Natural killer cell (primary cell): ENCODE data around the gene WDTC1. TPM values are rescaled to one million over a fixed set of nuclear protein-coding genes. Genes with fewer than 3 reads are reported as not detected.

Source experiments
- ATAC-seq, 3 donors: fragments of 150-1000 bp in 2 of 3; fragments of 200-7000 bp in 1 of 3; cut with Tn5 transposase; 1 replicate in 1 of 3; 2 replicates in 2 of 3; pipeline ENCODE4 v1.10.0; 2021; ENCODE audit warnings: mild to moderate bottlenecking in 2 of 3, moderate library complexity in 2 of 3
- DNase-seq, 2 donors: peaks; one replicate each; pipeline versions ENCODE4 v3.0.0 to v3.0.0-alpha.2; 2013 to 2021; ENCODE audit warnings: mixed read lengths in 1 of 2
- H3K27ac ChIP-seq: one replicate; pipeline ENCODE4 v1.5.1; 2013; ENCODE audit warnings: mild to moderate bottlenecking, low read length
- H3K27me3 ChIP-seq: one replicate; pipeline ENCODE4 v1.6.1; 2013; ENCODE audit warnings: low read length; ENCODE audit not compliant: control insufficient read depth, insufficient read depth
- H3K36me3 ChIP-seq: one replicate; pipeline ENCODE4 v1.6.1; 2013; ENCODE audit warnings: low read length; ENCODE audit not compliant: control insufficient read depth, insufficient read depth
- H3K4me1 ChIP-seq: one replicate; pipeline ENCODE4 v1.6.1; 2013; ENCODE audit warnings: low read length; ENCODE audit not compliant: control insufficient read depth, insufficient read depth
- H3K4me3 ChIP-seq: one replicate; pipeline ENCODE4 v1.5.1; 2013; ENCODE audit warnings: low read length
- H3K9me3 ChIP-seq: one replicate; pipeline ENCODE4 v1.6.1; 2013; ENCODE audit warnings: low read length; ENCODE audit not compliant: control insufficient read depth, insufficient read depth
- H3K27ac Mint-ChIP-seq, 2 donors: one replicate each; pipeline ENCODE4 v1.8.0; 2022; ENCODE audit warnings: mild to moderate bottlenecking in 2 of 2, mixed read lengths in 2 of 2, moderate library complexity in 1 of 2
- H3K27me3 Mint-ChIP-seq, 2 donors: one replicate each; pipeline ENCODE4 v1.8.0; 2022; ENCODE audit warnings: low read depth in 2 of 2, mixed read lengths in 2 of 2
- H3K36me3 Mint-ChIP-seq: one replicate; pipeline ENCODE4 v1.8.0; 2022; ENCODE audit warnings: mixed read lengths
- H3K4me1 Mint-ChIP-seq, 2 donors: one replicate each; pipeline ENCODE4 v1.8.0; 2022; ENCODE audit warnings: mixed read lengths in 2 of 2
- H3K4me3 Mint-ChIP-seq: one replicate; pipeline ENCODE4 v1.8.0; 2022; ENCODE audit warnings: mild to moderate bottlenecking, moderate library complexity, mixed read lengths
- H3K9me3 Mint-ChIP-seq, 2 donors: one replicate each; pipeline ENCODE4 v1.8.0; 2022; ENCODE audit warnings: mixed read lengths in 2 of 2
- CTCF ChIP-seq: fragments of 200-600 bp; IDR thresholded peaks from one replicate; pipeline ENCODE4 v1.8.0; 2022; ENCODE audit warnings: antibody characterized with exemption
- WGBS: methylation state at CpG from one replicate; pipeline ENCODE4 v1.1.7; 2013; ENCODE audit warnings: missing lambda C conversion rate; ENCODE audit not compliant: insufficient coverage; 5-methylcytosine and 5-hydroxymethylcytosine counted together
- intact Hi-C: fragments of 100-400 bp; cut with micrococcal nuclease; formaldehyde crosslinking; loops from one replicate; pipeline ENCODE4 v1.14.2; 2022
- total RNA-seq, 4 donors: library from RNA; stranded (reverse); fragments of 120-200 nt in 1 of 4; gene quantifications; one replicate each; pipeline versions ENCODE4 v1.2.3 to v1.2.4, GENCODE V29; 2013 to 2022

Gene WDTC1
- total RNA-seq, 3 donors from 2014 or later (not counting 1 experiment from before 2014, with no cell fraction given): 68.9 to 82.0 (median 81.7) TPM

GRCh38 chr1:27332536-27333281 lies 98.3 kb downstream of the WDTC1 start:
- H3K4me1 Mint-ChIP-seq: peaks cover 33 to 42% of the 10 kb centered on the region in 2 donors
- 66% methylated on average over 11 of the region's 11 CpGs for WGBS
- no peaks in the 10 kb centered on the region for H3K36me3 Mint-ChIP-seq

GRCh38 chr1:27333717-27334279 lies 99.4 kb downstream of the WDTC1 start:
- intact Hi-C loops: loop anchor here (2.0 kb wide), 1 partner anchor 61 kb away; no protein-coding TSS in a partner anchor

More at GRCh38 chr1:27332536-27333281, 98.3 kb downstream of the WDTC1 start:
- Mint-ChIP-seq H3K27ac (peak overlapping the region; percentile 69 to 78), H3K4me3 (peak overlapping the region; percentile 35), H3K9me3 (no peaks in the 10 kb centered on the region), H3K27me3 (no peaks in the 10 kb centered on the region)
- H3K36me3 ChIP-seq: peaks cover 61% of the 10 kb centered on the region
- peaks cover 21% of the 10 kb centered on the region for H3K4me1 ChIP-seq
- intact Hi-C loops: loop anchor here (2.0 kb wide), 1 partner anchor 62 kb away; no protein-coding TSS in a partner anchor
- no peak overlapping the region for H3K27ac ChIP-seq
- TF ChIP-seq CTCF: peak; percentile 89
- H3K27me3 ChIP-seq: no peaks in the 10 kb centered on the region
- no peak overlapping the region for H3K4me3 ChIP-seq
- peak; percentile 65 to 82 for DNase-seq
- peak; percentile 82 to 96 (median 92) for ATAC-seq
- no peaks in the 10 kb centered on the region for H3K9me3 ChIP-seq

GRCh38 chr1:27335506-27336422 lies 101.3 kb downstream of the WDTC1 start:
- peaks cover 48% of the 10 kb centered on the region for H3K36me3 ChIP-seq

More at GRCh38 chr1:27333717-27334279, 99.4 kb downstream of the WDTC1 start:
- H3K9me3 ChIP-seq: no peaks in the 10 kb centered on the region
- H3K4me3 ChIP-seq: no peak overlapping the region
- no peaks in the 10 kb centered on the region for H3K9me3 Mint-ChIP-seq
- no peaks in the 10 kb centered on the region for H3K27me3 Mint-ChIP-seq
- no peak overlapping the region for H3K4me3 Mint-ChIP-seq
- ATAC-seq: no peak
- peaks cover 23 to 33% of the 10 kb centered on the region in 2 donors for H3K4me1 Mint-ChIP-seq
- H3K4me1 ChIP-seq: peaks cover 21% of the 10 kb centered on the region
- no peaks in the 10 kb centered on the region for H3K36me3 Mint-ChIP-seq
- no peaks in the 10 kb centered on the region for H3K27me3 ChIP-seq
- H3K27ac ChIP-seq: no peak overlapping the region
- WGBS: 96% methylated on average over 17 of the region's 17 CpGs
- no peak for DNase-seq
- H3K36me3 ChIP-seq: peaks cover 54% of the 10 kb centered on the region
- peak overlapping the region in 1 of 2 donors; percentile 69 for H3K27ac Mint-ChIP-seq
- no peak for TF ChIP-seq CTCF

More at GRCh38 chr1:27335506-27336422, 101.3 kb downstream of the WDTC1 start:
- Histone ChIP-seq H3K4me1 (peaks cover 29% of the 10 kb centered on the region), H3K27ac (no peak overlapping the region), H3K9me3 (no peaks in the 10 kb centered on the region), H3K4me3 (no peak overlapping the region), H3K27me3 (no peaks in the 10 kb centered on the region)
- ATAC-seq: no peak
- no peak overlapping the region for H3K4me3 Mint-ChIP-seq
- TF ChIP-seq CTCF: no peak
- intact Hi-C loops: no loop called here
- H3K27ac Mint-ChIP-seq: no peak overlapping the region
- no peaks in the 10 kb centered on the region for H3K9me3 Mint-ChIP-seq
- DNase-seq: no peak
- no peaks in the 10 kb centered on the region for H3K36me3 Mint-ChIP-seq
- 96% methylated on average over 17 of the region's 17 CpGs for WGBS
- peaks cover 27 to 36% of the 10 kb centered on the region in 2 donors for H3K4me1 Mint-ChIP-seq
- no peaks in the 10 kb centered on the region for H3K27me3 Mint-ChIP-seq
